ENCODE data around the gene ATP5F1B. TPM values are rescaled to one million over a fixed set of nuclear protein-coding genes. Genes with fewer than 3 reads are reported as not detected.

The ATP5F1B gene
- total RNA-seq, 1 donor from 2014 or later = 609 TPM

GRCh38 chr12:56645201-56645716 lies 525 bp downstream of the ATP5F1B start:
- Mint-ChIP-seq H3K27me3 (ENCODE audit: insufficient read depth, low read depth) (peaks cover 2% of the 10 kb centered on the region), H3K27ac (peak overlapping the region; percentile 92), H3K36me3 (peaks cover 24% of the 10 kb centered on the region), H3K9me3 (no peaks in the 10 kb centered on the region), H3K4me3 (peak overlapping the region; percentile 100), H3K4me1 (peaks cover 21% of the 10 kb centered on the region)
- Histone ChIP-seq H3K27ac (no peak overlapping the region), H3K4me2 (peak overlapping the region; percentile 98), H3K79me2 (ENCODE audit: low read depth) (peaks cover 53% of the 10 kb centered on the region), H3K9me3 (ENCODE audit: low read depth) (no peaks in the 10 kb centered on the region), H2AFZ (replicated peaks) (peak overlapping the region; percentile 54), H3K9ac (peak overlapping the region; percentile 96), H3F3A (ENCODE audit: low read depth) (peaks cover 38% of the 10 kb centered on the region), H3K36me3 (peaks cover 16% of the 10 kb centered on the region), H3K4me3 (peak overlapping the region; percentile 99), H3K4me1 (peaks cover 14% of the 10 kb centered on the region), H4K20me1 (ENCODE audit: low read depth) (peaks cover 34% of the 10 kb centered on the region), H3K27me3 (no peaks in the 10 kb centered on the region)
- no peak for TF ChIP-seq EZH2phosphoT487 (IDR thresholded peaks at IDR 0.05)
- no peak for TF ChIP-seq EZH2 (IDR thresholded peaks at IDR 0.05)
- TF ChIP-seq CTCF (IDR thresholded peaks at IDR 0.05) = no peak
- peak; percentile 46 for DNase-seq (ENCODE audit: low spot score)

- Histone ChIP-seq H3F3A (ENCODE audit: low read depth) (peaks cover 43% of the 10 kb centered on the region), H3K4me3 (peak overlapping the region; percentile 99), H3K9me3 (ENCODE audit: low read depth) (no peaks in the 10 kb centered on the region), H3K4me1 (peaks cover 14% of the 10 kb centered on the region), H2AFZ (replicated peaks) (no peak overlapping the region), H3K27me3 (no peaks in the 10 kb centered on the region), H4K20me1 (ENCODE audit: low read depth) (peaks cover 34% of the 10 kb centered on the region), H3K36me3 (peaks cover 16% of the 10 kb centered on the region), H3K4me2 (peak overlapping the region; percentile 98), H3K79me2 (ENCODE audit: low read depth) (peaks cover 53% of the 10 kb centered on the region), H3K27ac (no peak overlapping the region), H3K9ac (peak overlapping the region; percentile 96)
- Mint-ChIP-seq H3K36me3 (peaks cover 27% of the 10 kb centered on the region), H3K27me3 (ENCODE audit: insufficient read depth, low read depth) (peaks cover 5% of the 10 kb centered on the region), H3K4me1 (peaks cover 21% of the 10 kb centered on the region), H3K27ac (peak overlapping the region; percentile 92), H3K4me3 (peak overlapping the region; percentile 100), H3K9me3 (no peaks in the 10 kb centered on the region)
- TF ChIP-seq EZH2 (IDR thresholded peaks at IDR 0.05) = no peak
- no peak for TF ChIP-seq EZH2phosphoT487 (IDR thresholded peaks at IDR 0.05)
- TF ChIP-seq CTCF (IDR thresholded peaks at IDR 0.05) = no peak
- DNase-seq (ENCODE audit: low spot score) = no peak
These were observed 1.1 kb downstream of the ATP5F1B start for GRCh38 chr12:56644654-56645053.

- Mint-ChIP-seq H3K9me3 (no peaks in the 10 kb centered on the region), H3K4me3 (no peak overlapping the region), H3K27ac (no peak overlapping the region), H3K36me3 (peaks cover 43% of the 10 kb centered on the region), H3K4me1 (peaks cover 38% of the 10 kb centered on the region), H3K27me3 (ENCODE audit: insufficient read depth, low read depth) (peaks cover 10% of the 10 kb centered on the region)
- TF ChIP-seq EZH2phosphoT487 (IDR thresholded peaks at IDR 0.05) = no peak
- no peak for TF ChIP-seq EZH2 (IDR thresholded peaks at IDR 0.05)
- no peak for TF ChIP-seq CTCF (IDR thresholded peaks at IDR 0.05)
- Histone ChIP-seq H3K4me1 (peaks cover 17% of the 10 kb centered on the region), H4K20me1 (ENCODE audit: low read depth) (peaks cover 47% of the 10 kb centered on the region), H3K79me2 (ENCODE audit: low read depth) (peaks cover 53% of the 10 kb centered on the region), H3K4me3 (no peak overlapping the region), H3K9ac (no peak overlapping the region), H3K27ac (no peak overlapping the region), H3K36me3 (peaks cover 16% of the 10 kb centered on the region), H3K9me3 (ENCODE audit: low read depth) (no peaks in the 10 kb centered on the region), H3K4me2 (no peak overlapping the region), H3F3A (ENCODE audit: low read depth) (peaks cover 66% of the 10 kb centered on the region), H2AFZ (replicated peaks) (no peak overlapping the region), H3K27me3 (no peaks in the 10 kb centered on the region)
- no peak for DNase-seq (ENCODE audit: low spot score)
These were observed 4.6 kb downstream of the ATP5F1B start for GRCh38 chr12:56641219-56641618.
